H1 (cell line): ENCODE measurements around the gene GRID1. TPM values are rescaled to one million over a fixed set of nuclear protein-coding genes. Genes with fewer than 3 reads are reported as not detected.

Experiments used
- CTCF ChIA-PET: fragments of 300-600 bp; sonication (Branson Sonifier 250); formaldehyde crosslinking; loops from one replicate; lab custom pipeline; 2021; ENCODE audit not compliant: partially characterized antibody; lab: Charles Lee
- POLR2A ChIA-PET: fragments of 300-600 bp; sonication (Branson Sonifier 250); formaldehyde crosslinking; loops from one replicate; lab custom pipeline; 2021; ENCODE audit warnings: inconsistent platforms; ENCODE audit not compliant: partially characterized antibody; lab: Charles Lee
- DNase-seq, 2 experiments: peaks; one replicate each; pipeline versions ENCODE4 v3.0.0 to v3.0.0-alpha.2; 2010 to 2022; ENCODE audit warnings: low spot score in 2 of 2, low read depth in 1 of 2, mixed read lengths in 1 of 2
- FAIRE-seq: peaks from 2 replicates; lab custom pipeline; 2011; peaks lifted over from hg19 to GRCh38; lab: Jason Lieb, UNC
- H2AFZ ChIP-seq: 2 replicates; pipeline ENCODE4 v1.8.1; 2012; ENCODE audit warnings: low read length, inconsistent platforms
- H2AK5ac ChIP-seq: 2 replicates; pipeline ENCODE4 v1.6.1; 2013; ENCODE audit warnings: low read depth, low read length
- H2BK120ac ChIP-seq: replicated peaks from 2 replicates; pipeline ENCODE3; 2013; ENCODE audit warnings: low read depth, low read length, inconsistent platforms
- H2BK12ac ChIP-seq: 2 replicates; pipeline ENCODE4 v1.6.1; 2013; ENCODE audit warnings: low read depth, low read length
- H2BK15ac ChIP-seq: 2 replicates; pipeline ENCODE4 v1.6.1; 2013; ENCODE audit warnings: low read length
- H2BK20ac ChIP-seq: 2 replicates; pipeline ENCODE4 v1.6.1; 2013; ENCODE audit warnings: low read length
- H2BK5ac ChIP-seq: 2 replicates; pipeline ENCODE4 v1.6.1; 2013; ENCODE audit warnings: low read depth, low read length
- H3K14ac ChIP-seq: 2 replicates; pipeline ENCODE4 v1.6.1; 2013; ENCODE audit warnings: inconsistent platforms; ENCODE audit not compliant: insufficient read length
- H3K18ac ChIP-seq: 2 replicates; pipeline ENCODE4 v1.6.1; 2013; ENCODE audit warnings: low read length; ENCODE audit errors: extremely low read depth
- H3K23ac ChIP-seq: 2 replicates; pipeline ENCODE4 v1.6.1; 2013; ENCODE audit warnings: inconsistent platforms; ENCODE audit not compliant: insufficient read length
- H3K23me2 ChIP-seq: 2 replicates; pipeline ENCODE4 v1.6.1; 2013; ENCODE audit warnings: low read depth, low read length
- H3K27ac ChIP-seq: 2 replicates; pipeline ENCODE4 v1.6.1; 2011; ENCODE audit warnings: low read depth, low read length, inconsistent platforms
- H3K27me3 ChIP-seq, 4 experiments: replicated peaks in 1 of 4; 1 replicate in 1 of 4; 2 replicates in 3 of 4; pipeline versions ENCODE4 v1.6.1 to v1.8.1; 2011 to 2013; ENCODE audit warnings: low read length in 3 of 4, mild to moderate bottlenecking in 3 of 4, inconsistent platforms in 2 of 4, mixed read lengths in 2 of 4, moderate library complexity in 1 of 4; ENCODE audit not compliant: control insufficient read depth in 3 of 4, insufficient read depth in 3 of 4; ENCODE audit errors: extremely low read depth in 1 of 4
- H3K36me3 ChIP-seq, 4 experiments: 2 replicates each; pipeline versions ENCODE4 v1.6.1 to v1.8.1; 2011 to 2013; ENCODE audit warnings: mild to moderate bottlenecking in 4 of 4, low read length in 3 of 4, moderate library complexity in 2 of 4, control low read depth in 1 of 4, inconsistent platforms in 1 of 4; ENCODE audit not compliant: insufficient read depth in 4 of 4, control insufficient read depth in 2 of 4
- H3K4ac ChIP-seq: replicated peaks from 2 replicates; pipeline ENCODE3; 2013; ENCODE audit warnings: low read length, low read depth, mixed read lengths, inconsistent platforms; ENCODE audit not compliant: insufficient read length
- H3K4me1 ChIP-seq, 4 experiments: replicated peaks in 1 of 4; 1 replicate in 1 of 4; 2 replicates in 3 of 4; pipeline versions ENCODE4 v1.6.1 to v1.8.1; 2011 to 2013; ENCODE audit warnings: low read length in 3 of 4, inconsistent platforms in 2 of 4, mixed read lengths in 1 of 4; ENCODE audit not compliant: insufficient read depth in 4 of 4, control insufficient read depth in 3 of 4
- H3K4me2 ChIP-seq, 2 experiments: 2 replicates each; pipeline versions ENCODE4 v1.6.1 to v1.8.1; 2011 to 2013; ENCODE audit warnings: low read depth in 2 of 2, low read length in 2 of 2, control low read depth in 1 of 2, inconsistent platforms in 1 of 2, mild to moderate bottlenecking in 1 of 2; ENCODE audit not compliant: insufficient read depth in 1 of 2
- H3K4me3 ChIP-seq, 4 experiments: fragments of 200-600, 300-600 bp in 1 of 4; sonication (generic), shearing (Covaris generic), sonication (Bioruptor Twin) in 1 of 4; 2 replicates each; pipeline versions ENCODE4 v1.5.1 to v1.8.1; 2011 to 2016; ENCODE audit warnings: low read length in 4 of 4, low read depth in 3 of 4, control low read depth in 2 of 4, inconsistent platforms in 2 of 4, mild to moderate bottlenecking in 2 of 4, mixed read lengths in 1 of 4, moderate library complexity in 1 of 4; ENCODE audit not compliant: insufficient read depth in 2 of 4; ENCODE audit errors: extremely low read depth in 1 of 4
- H3K56ac ChIP-seq: replicated peaks from 2 replicates; pipeline ENCODE3; 2013; ENCODE audit warnings: low read depth, mild to moderate bottlenecking, mixed read lengths, low read length, inconsistent platforms; ENCODE audit not compliant: insufficient read length
- H3K79me1 ChIP-seq: 2 replicates; pipeline ENCODE4 v1.6.1; 2013; ENCODE audit warnings: low read depth, low read length, control low read depth
- H3K79me2 ChIP-seq, 2 experiments: 2 replicates each; pipeline versions ENCODE4 v1.6.1 to v1.8.1; 2012 to 2013; ENCODE audit warnings: low read length in 2 of 2, mild to moderate bottlenecking in 2 of 2, inconsistent platforms in 1 of 2; ENCODE audit not compliant: insufficient read depth in 2 of 2, control insufficient read depth in 1 of 2
- H3K9ac ChIP-seq, 4 experiments: replicated peaks in 1 of 4; 1 replicate in 1 of 4; 2 replicates in 3 of 4; pipeline versions ENCODE4 v1.6.1 to v1.8.1; 2011 to 2013; ENCODE audit warnings: low read depth in 3 of 4, low read length in 3 of 4, control low read depth in 2 of 4, mild to moderate bottlenecking in 2 of 4, moderate library complexity in 2 of 4, inconsistent platforms in 1 of 4; ENCODE audit errors: extremely low read depth in 1 of 4
- H3K9me3 ChIP-seq, 2 experiments: 2 replicates each; pipeline versions ENCODE4 v1.6.1 to v1.8.1; 2012 to 2013; ENCODE audit warnings: mild to moderate bottlenecking in 2 of 2, moderate library complexity in 2 of 2, control low read depth in 1 of 2, inconsistent platforms in 1 of 2, low read depth in 1 of 2, low read length in 1 of 2, mixed read lengths in 1 of 2; ENCODE audit not compliant: insufficient read depth in 2 of 2
- H4K20me1 ChIP-seq, 2 experiments: replicated peaks in 1 of 2; 2 replicates each; pipeline versions ENCODE3 to v1.8.1; 2011 to 2013; ENCODE audit warnings: inconsistent platforms in 2 of 2, low read length in 2 of 2, mild to moderate bottlenecking in 1 of 2; ENCODE audit not compliant: insufficient read depth in 2 of 2, control insufficient read depth in 1 of 2
- H4K5ac ChIP-seq: 2 replicates; pipeline ENCODE4 v1.6.1; 2013; ENCODE audit warnings: low read length, low read depth, mixed read lengths, inconsistent platforms; ENCODE audit not compliant: insufficient read length
- H4K8ac ChIP-seq: 2 replicates; pipeline ENCODE4 v1.8.0; 2013; ENCODE audit warnings: mild to moderate bottlenecking, moderate library complexity, low read length, inconsistent platforms; ENCODE audit not compliant: insufficient read depth; ENCODE audit errors: extremely low read depth
- H4K91ac ChIP-seq: replicated peaks from 2 replicates; pipeline ENCODE3; 2013; ENCODE audit warnings: low read length, mixed read lengths, inconsistent platforms; ENCODE audit not compliant: insufficient read length
- KDM1A ChIP-seq: fragments of 200-600, 300-600 bp; sonication (generic); IDR thresholded peaks from 2 replicates; pipeline ENCODE4 v1.7.1; 2016; ENCODE audit warnings: mild to moderate bottlenecking, low read length, borderline replicate concordance
- KDM4A ChIP-seq: IDR thresholded peaks from one replicate; pipeline ENCODE4 v1.7.1; 2012; ENCODE audit warnings: low read depth, mild to moderate bottlenecking, moderate library complexity, low read length, inconsistent platforms; ENCODE audit not compliant: severe bottlenecking
- WGBS, 2 experiments: shearing (Covaris generic) in 1 of 2; methylation state at CpG; one replicate each; pipeline versions ENCODE4 v1.1.6 to v1.1.7; 2013 to 2015; ENCODE audit warnings: low lambda C conversion rate in 2 of 2, mixed read lengths in 2 of 2, inconsistent platforms in 1 of 2, low coverage in 1 of 2, missing lambda C conversion rate in 1 of 2; ENCODE audit not compliant: insufficient replicate concordance in 2 of 2, insufficient coverage in 1 of 2, insufficient read length in 1 of 2; ENCODE audit errors: extremely low coverage in 1 of 2, missing lambda C conversion rate in 1 of 2; 5-methylcytosine and 5-hydroxymethylcytosine counted together
- polyA plus RNA-seq, 7 experiments: library from polyadenylated mRNA; depleted of rRNA in 3 of 7; stranded (reverse) in 5 of 7; unstranded in 2 of 7; fragments of >200 nt in 5 of 7; fragments of 200-250 nt in 2 of 7; gene quantifications; 1 replicate in 5 of 7; 2 replicates in 1 of 7; 4 replicates in 1 of 7; pipeline versions ENCODE4 v1.2.1 to v1.2.3, GENCODE V29; 2011 to 2013; ENCODE audit warnings: missing spikeins in 2 of 7, mixed read lengths in 2 of 7
- total RNA-seq: library from RNA; stranded (reverse); fragmentation: NEBNext Ultra II Directional; extraction: Animal tissue kit (Norgen Biotek cat#: 25700); gene quantifications from 2 replicates; pipeline ENCODE4 v1.2.1, GENCODE V29; 2021

GRID1 gene
- total and polyA plus RNA-seq, 2 of the 8 experiments (the other 6 are each of a cell fraction or from before 2014, with no cell fraction given) = 0.22 to 0.30 TPM

DNA sequence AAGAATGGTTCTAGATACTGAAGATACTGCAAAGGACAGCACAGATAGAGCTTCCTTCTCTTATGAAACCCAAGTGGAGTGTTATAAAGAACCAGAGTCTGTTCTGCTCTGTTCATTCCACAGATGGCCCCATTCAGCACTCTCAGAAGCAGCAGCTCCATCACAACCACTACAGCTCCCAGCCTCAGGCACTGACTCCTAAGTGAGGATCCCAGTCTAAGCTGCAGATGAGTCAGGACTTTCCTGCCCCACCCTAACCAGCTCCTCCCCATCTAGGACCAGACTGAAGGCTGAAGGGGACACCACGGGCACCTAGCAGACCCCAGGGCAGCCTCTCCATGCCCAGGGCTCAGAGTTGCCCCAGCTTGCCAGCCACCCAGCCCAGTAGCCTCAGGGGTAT, 379.8 kb downstream of the GRID1 start:
- Histone ChIP-seq H3K27ac (no peak overlapping the region), H2BK20ac (no peak overlapping the region), H2BK5ac (no peak overlapping the region), H3K79me1 (no peaks in the 10 kb centered on the region), H4K8ac (no peak overlapping the region), H2BK15ac (no peak overlapping the region), H3K79me2 (no peaks in the 10 kb centered on the region), H3K56ac (no peak overlapping the region), H3K36me3 (no peaks in the 10 kb centered on the region), H4K5ac (no peak overlapping the region), H3K27me3 (peaks cover 0 to 2% (median 0%) of the 10 kb centered on the region in 4 experiments; a peak in 1 of 7 replicates), H4K91ac (no peak overlapping the region), H3K18ac (no peak overlapping the region), H2BK12ac (no peak overlapping the region), H2AK5ac (no peak overlapping the region), H4K20me1 (no peaks in the 10 kb centered on the region), H3K4me3 (no peak overlapping the region), H3K23ac (no peak overlapping the region), H3K9ac (no peak overlapping the region), H3K23me2 (peaks cover 3% of the 10 kb centered on the region; the same call in 1 of the 2 replicates), H3K14ac (no peak overlapping the region), H3K4me1 (no peaks in the 10 kb centered on the region), H2BK120ac (no peak overlapping the region), H2AFZ (no peak overlapping the region), H3K4me2 (no peak overlapping the region), H3K4ac (no peak overlapping the region), H3K9me3 (no peaks in the 10 kb centered on the region)
- TF ChIP-seq KDM4A (no peak), KDM1A (no peak)
- ChIA-PET CTCF (interaction anchor here (1.2 to 3.4 kb wide), 2 partner anchors 9 to 10 kb away, joined by 3 to 14 read pairs; no protein-coding TSS in a partner anchor), POLR2A (no interaction called here)
- FAIRE-seq = no peak
- 75% methylated on average over 1 of the region's 1 CpG; no CpG with 5 or more reads in 1 of the 2 experiments for WGBS, 2 experiments
- DNase-seq = no peak
